HepG2 (cell line): Measurements from ENCODE around the gene CYP2W1.

ENCODE experiments used
- CBX2 ChIP-seq, 2 experiments: fragments of 200-600 bp in 1 of 2; sonication (generic); formaldehyde crosslinking in 1 of 2; IDR thresholded peaks; 2 replicates each; pipeline versions ENCODE4 v1.7.0 to v1.8.1; 2018 to 2022; ENCODE audit warnings: low read depth in 2 of 2, low read length in 1 of 2, mild to moderate bottlenecking in 1 of 2, missing genetic modification reagents in 1 of 2
- EP300 ChIP-seq, 3 experiments: sonication (generic) in 1 of 3; formaldehyde crosslinking in 1 of 3; IDR thresholded peaks; 2 replicates each; pipeline versions ENCODE4 v1.5.1 to v1.6.1; 2011 to 2020; ENCODE audit warnings: low read depth in 2 of 3, low read length in 2 of 3, borderline replicate concordance in 1 of 3, improper control_type of control experiment in 1 of 3, mild to moderate bottlenecking in 1 of 3, missing genetic modification reagents in 1 of 3, moderate library complexity in 1 of 3
- ONECUT2 ChIP-seq: sonication (generic); formaldehyde crosslinking; IDR thresholded peaks from 2 replicates; pipeline ENCODE4 v1.4.0; 2020; ENCODE audit warnings: missing genetic modification reagents
- POLR2AphosphoS5 ChIP-seq: IDR thresholded peaks from 2 replicates; pipeline ENCODE4 v1.6.1; 2012; ENCODE audit warnings: low read depth, low read length
- SATB2 ChIP-seq: sonication (generic); formaldehyde crosslinking; IDR thresholded peaks from 2 replicates; pipeline ENCODE4 v1.5.0; 2020; ENCODE audit warnings: missing genetic modification reagents
- TP53 ChIP-seq: sonication (generic); formaldehyde crosslinking; conservative IDR thresholded peaks from 2 replicates; pipeline ENCODE4 v1.4.0; 2020; ENCODE audit warnings: missing genetic modification reagents
- ZNF10 ChIP-seq: sonication (generic); formaldehyde crosslinking; IDR thresholded peaks from 2 replicates; pipeline ENCODE4 v1.4.0; 2020; ENCODE audit warnings: mild to moderate bottlenecking, low read depth, missing genetic modification reagents, borderline replicate concordance
- TF ChIP-seq, protein P1 (sequence below): sonication (generic); formaldehyde crosslinking; IDR thresholded peaks from 2 replicates; pipeline ENCODE4 v1.5.0; 2020; ENCODE audit warnings: mild to moderate bottlenecking, missing genetic modification reagents, moderate library complexity

GRCh38 chr7:1015196-1016121 lies 32.5 kb downstream of the CYP2W1 start:
- TF ChIP-seq, protein P1, sequence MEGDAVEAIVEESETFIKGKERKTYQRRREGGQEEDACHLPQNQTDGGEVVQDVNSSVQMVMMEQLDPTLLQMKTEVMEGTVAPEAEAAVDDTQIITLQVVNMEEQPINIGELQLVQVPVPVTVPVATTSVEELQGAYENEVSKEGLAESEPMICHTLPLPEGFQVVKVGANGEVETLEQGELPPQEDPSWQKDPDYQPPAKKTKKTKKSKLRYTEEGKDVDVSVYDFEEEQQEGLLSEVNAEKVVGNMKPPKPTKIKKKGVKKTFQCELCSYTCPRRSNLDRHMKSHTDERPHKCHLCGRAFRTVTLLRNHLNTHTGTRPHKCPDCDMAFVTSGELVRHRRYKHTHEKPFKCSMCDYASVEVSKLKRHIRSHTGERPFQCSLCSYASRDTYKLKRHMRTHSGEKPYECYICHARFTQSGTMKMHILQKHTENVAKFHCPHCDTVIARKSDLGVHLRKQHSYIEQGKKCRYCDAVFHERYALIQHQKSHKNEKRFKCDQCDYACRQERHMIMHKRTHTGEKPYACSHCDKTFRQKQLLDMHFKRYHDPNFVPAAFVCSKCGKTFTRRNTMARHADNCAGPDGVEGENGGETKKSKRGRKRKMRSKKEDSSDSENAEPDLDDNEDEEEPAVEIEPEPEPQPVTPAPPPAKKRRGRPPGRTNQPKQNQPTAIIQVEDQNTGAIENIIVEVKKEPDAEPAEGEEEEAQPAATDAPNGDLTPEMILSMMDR (CRISPR knock-in tag): 0 out of 2 replicates have a peak, but pooled peaks have one; percentile 9
- no peak for TF ChIP-seq ZNF10 (CRISPR knock-in tag)
- no peak for TF ChIP-seq SATB2 (CRISPR knock-in tag)
- peak in 1 of 2 experiments; percentile 39; a peak in 2 of 4 replicates for TF ChIP-seq EP300 (IDR thresholded peaks at IDR 0.05; ENCODE audit: low read depth in 2 of 2, low read length in 2 of 2)
- 0 out of 2 replicates have a peak, but pooled peaks have one; percentile 23 for TF ChIP-seq EP300 (CRISPR knock-in tag; IDR thresholded peaks at IDR 0.05; ENCODE audit: borderline replicate concordance)
- TF ChIP-seq TP53 (CRISPR knock-in tag): no peak
- TF ChIP-seq POLR2AphosphoS5: no peak
- TF ChIP-seq ONECUT2: no peak
- TF ChIP-seq CBX2 (IDR thresholded peaks at IDR 0.05; ENCODE audit: low read depth, low read length): no peak
- TF ChIP-seq CBX2 (CRISPR knock-in tag; IDR thresholded peaks at IDR 0.05; ENCODE audit: low read depth): no peak
